Esophagus squamous epithelium (tissue), 5 donors: ENCODE measurements around the gene STAM. TPM values are rescaled to one million over a fixed set of nuclear protein-coding genes. Genes with fewer than 3 reads are reported as not detected.

ENCODE experiments used
- DNase-seq: peaks from one replicate; lab custom pipeline; 2025; lab: John Stamatoyannopoulos, UW
- H3K27ac ChIP-seq, 4 donors: fragments of 200-600 bp; sonication (generic); one replicate each; pipeline ENCODE4 v1.5.1; 2016 to 2019; ENCODE audit warnings: mild to moderate bottlenecking in 1 of 4
- H3K27me3 ChIP-seq, 4 donors: fragments of 200-600 bp; sonication (generic); 1 replicate in 3 of 4; 2 replicates in 1 of 4; pipeline versions ENCODE4 v1.5.1 to v1.6.0; 2017 to 2021; ENCODE audit warnings: antibody characterized with exemption in 1 of 4
- H3K36me3 ChIP-seq, 3 donors: fragments of 200-600 bp; sonication (generic); one replicate each; pipeline ENCODE4 v1.5.1; 2016 to 2019
- H3K4me1 ChIP-seq, 3 donors: fragments of 200-600 bp; sonication (generic); one replicate each; pipeline ENCODE4 v1.5.1; 2017 to 2019
- H3K4me3 ChIP-seq, 4 donors: fragments of 200-600 bp; sonication (generic); 1 replicate in 3 of 4; 2 replicates in 1 of 4; pipeline ENCODE4 v1.5.1; 2016 to 2019; ENCODE audit warnings: mild to moderate bottlenecking in 2 of 4, moderate library complexity in 1 of 4
- H3K9me3 ChIP-seq, 3 donors: fragments of 200-600 bp; sonication (generic); one replicate each; pipeline ENCODE4 v1.5.1; 2016 to 2019
- CTCF ChIP-seq, 6 experiments: fragments of 450-650 bp in 4 of 6; fragments of 200-600 bp in 2 of 6; sonication (generic) in 2 of 6; IDR thresholded peaks; one replicate each; pipeline ENCODE4 v1.5.1; 2016 to 2019; ENCODE audit warnings: antibody characterized with exemption in 6 of 6, mild to moderate bottlenecking in 4 of 6, moderate library complexity in 4 of 6
- POLR2A ChIP-seq, 4 donors: fragments of 450-650 bp; IDR thresholded peaks; one replicate each; pipeline ENCODE4 v1.6.1; 2017; ENCODE audit warnings: antibody characterized with exemption in 4 of 4, mild to moderate bottlenecking in 4 of 4, moderate library complexity in 3 of 4
- WGBS, 2 donors: methylation state at CpG; one replicate each; pipeline ENCODE4 v1.1.5; 2018; 5-methylcytosine and 5-hydroxymethylcytosine counted together
- intact Hi-C: fragments of 100-400 bp; cut with DNase I; formaldehyde crosslinking; loops from one replicate; pipeline ENCODE4 v1.15.0; 2022
- total RNA-seq, 4 donors: library from RNA; depleted of rRNA; stranded (reverse); fragments of >200 nt; gene quantifications; one replicate each; pipeline ENCODE4 v1.1.0, GENCODE V29; 2016
- donor health status: DM: yes; HTN: yes; CAD: no.

STAM gene
- total RNA-seq, 4 donors from 2014 or later: 19.9 to 28.6 (median 22.7) TPM

DNA sequence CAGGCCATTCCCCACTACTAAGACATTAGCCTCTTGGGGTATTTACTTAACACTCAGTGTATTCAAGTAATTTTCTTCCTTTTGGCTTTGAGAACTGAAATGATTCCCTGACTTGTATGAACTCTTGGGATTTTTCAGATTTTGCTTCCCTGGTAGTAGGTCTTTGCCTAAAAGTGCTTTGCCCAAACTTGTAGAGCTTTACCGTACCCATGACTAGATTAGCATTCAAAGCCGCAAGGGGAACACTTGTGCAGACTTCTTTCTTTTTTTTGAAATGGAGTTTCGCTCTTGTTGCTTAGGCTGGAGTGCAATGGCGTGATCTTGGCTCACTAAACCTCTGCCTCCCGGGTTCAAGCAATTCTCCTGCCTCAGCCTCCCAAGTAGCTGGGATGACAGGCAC, 6.1 kb upstream of the STAM start:
- 37 to 65% methylated on average over 5 of the region's 5 CpGs for WGBS, 2 donors
- TF ChIP-seq POLR2A (IDR thresholded peaks at IDR 0.05) (no peak), CTCF (IDR thresholded peaks at IDR 0.05) (no peak)
- Histone ChIP-seq H3K4me3 (peak overlapping the region in 1 of 4 donors; percentile 7), H3K27me3 (no peaks in the 10 kb centered on the region), H3K27ac (peak overlapping the region; percentile 40 to 79 (median 64)), H3K9me3 (no peaks in the 10 kb centered on the region), H3K4me1 (peaks cover 0 to 26% (median 6%) of the 10 kb centered on the region in 3 donors), H3K36me3 (no peaks in the 10 kb centered on the region)
- no peak for DNase-seq
- intact Hi-C loops: no loop called here

DNA sequence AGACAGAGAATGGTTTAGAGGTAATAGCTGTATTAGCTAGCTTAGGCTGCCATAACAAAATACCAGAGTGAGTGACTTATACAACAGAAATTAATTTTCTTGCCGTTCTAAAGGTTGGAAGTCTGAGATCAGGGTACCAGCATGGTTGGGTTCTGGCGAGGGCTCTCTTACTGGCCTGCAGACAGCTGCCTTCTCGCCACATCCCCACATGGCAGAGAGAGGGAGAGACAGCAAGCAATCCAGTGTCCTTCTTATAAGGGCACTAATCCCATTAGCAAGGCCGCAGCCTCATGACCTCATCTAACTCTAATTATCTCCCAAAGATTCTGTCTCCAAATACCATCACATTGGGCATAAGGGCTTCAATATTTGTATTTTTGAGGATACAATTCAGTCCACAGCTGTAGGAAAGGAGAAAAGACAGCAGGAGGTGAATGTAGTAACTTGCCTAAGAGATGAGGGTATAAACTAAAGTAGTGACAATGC, 3.6 kb upstream of the STAM start:
- Histone ChIP-seq H3K27me3 (no peaks in the 10 kb centered on the region), H3K4me1 (peaks cover 2 to 38% (median 15%) of the 10 kb centered on the region in 3 donors), H3K4me3 (no peak overlapping the region), H3K9me3 (no peaks in the 10 kb centered on the region), H3K27ac (no peak overlapping the region), H3K36me3 (no peaks in the 10 kb centered on the region)
- intact Hi-C loops: no loop called here
- TF ChIP-seq CTCF (IDR thresholded peaks at IDR 0.05) (no peak), POLR2A (IDR thresholded peaks at IDR 0.05) (no peak)
- 93 to 100% methylated on average over 4 of the region's 4 CpGs for WGBS, 2 donors
- no peak for DNase-seq

DNA sequence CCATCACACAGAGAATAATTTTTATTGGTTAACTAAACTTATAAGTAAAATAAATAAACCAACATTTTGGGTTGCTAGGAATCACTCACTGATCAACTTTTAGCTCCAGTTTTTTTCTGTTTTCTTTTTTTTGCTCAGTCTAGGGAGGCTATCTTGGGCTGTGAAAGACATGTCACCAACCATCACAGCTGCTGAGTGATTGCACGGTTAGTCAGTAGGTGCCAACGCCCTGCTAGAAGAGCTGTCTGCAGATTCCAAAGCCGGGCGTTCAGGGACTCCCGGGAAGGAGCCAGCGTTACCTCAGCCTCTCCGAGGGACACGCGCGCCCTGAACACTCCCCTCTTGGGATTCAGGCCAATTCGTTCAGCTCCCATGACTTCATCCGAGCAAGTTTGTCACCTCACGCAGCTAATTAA, 604 bp upstream of the STAM start:
- H3K27me3 ChIP-seq: no peaks in the 10 kb centered on the region
- WGBS, 2 donors: 0 to 4% methylated on average over 13 of the region's 13 CpGs
- peaks cover 7 to 56% (median 28%) of the 10 kb centered on the region in 3 donors for H3K4me1 ChIP-seq
- no peaks in the 10 kb centered on the region for H3K9me3 ChIP-seq
- H3K4me3 ChIP-seq: peak overlapping the region; percentile 72 to 95 (median 82)
- H3K36me3 ChIP-seq: peaks cover 0 to 6% (median 0%) of the 10 kb centered on the region in 3 donors
- no peak for DNase-seq
- TF ChIP-seq CTCF (IDR thresholded peaks at IDR 0.05) (no peak), POLR2A (IDR thresholded peaks at IDR 0.05) (no peak)
- H3K27ac ChIP-seq: peak overlapping the region; percentile 96 to 98 (median 98)
- intact Hi-C loops: no loop called here

DNA sequence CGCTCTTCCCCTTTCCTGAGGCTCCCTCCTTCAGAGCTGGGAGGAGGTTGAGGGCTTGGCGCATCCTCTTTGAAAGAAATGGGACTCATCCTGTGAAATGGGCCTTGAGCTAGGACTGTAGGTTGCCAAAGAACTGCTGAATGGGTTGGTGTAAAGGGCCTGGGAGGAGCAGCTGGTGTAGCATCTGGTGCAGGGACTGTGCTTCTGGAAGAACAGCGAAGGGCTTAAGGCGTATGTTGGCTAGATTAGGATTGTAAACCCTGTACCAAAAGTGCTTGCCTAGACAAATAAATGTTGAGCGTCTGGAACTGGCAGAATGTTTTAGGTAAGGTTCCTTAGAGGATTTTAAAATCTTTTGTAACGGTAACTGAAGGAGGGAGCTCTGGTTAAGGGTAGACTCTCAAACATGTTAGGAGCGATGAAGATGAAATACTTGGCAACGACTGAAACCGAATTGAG, 563 bp downstream of the STAM start:
- TF ChIP-seq POLR2A (IDR thresholded peaks at IDR 0.05) (no peak), CTCF (IDR thresholded peaks at IDR 0.05) (no peak)
- peaks cover 7 to 60% (median 28%) of the 10 kb centered on the region in 3 donors for H3K4me1 ChIP-seq
- no peaks in the 10 kb centered on the region for H3K27me3 ChIP-seq
- DNase-seq: no peak
- 0 to 1% methylated on average over 8 to 9 of the region's 9 CpGs for WGBS, 2 donors
- intact Hi-C loops: no loop called here
- no peaks in the 10 kb centered on the region for H3K9me3 ChIP-seq
- peak overlapping the region; percentile 72 to 95 (median 82) for H3K4me3 ChIP-seq
- peaks cover 0 to 6% (median 0%) of the 10 kb centered on the region in 3 donors for H3K36me3 ChIP-seq
- peak overlapping the region; percentile 96 to 98 (median 98) for H3K27ac ChIP-seq

DNA sequence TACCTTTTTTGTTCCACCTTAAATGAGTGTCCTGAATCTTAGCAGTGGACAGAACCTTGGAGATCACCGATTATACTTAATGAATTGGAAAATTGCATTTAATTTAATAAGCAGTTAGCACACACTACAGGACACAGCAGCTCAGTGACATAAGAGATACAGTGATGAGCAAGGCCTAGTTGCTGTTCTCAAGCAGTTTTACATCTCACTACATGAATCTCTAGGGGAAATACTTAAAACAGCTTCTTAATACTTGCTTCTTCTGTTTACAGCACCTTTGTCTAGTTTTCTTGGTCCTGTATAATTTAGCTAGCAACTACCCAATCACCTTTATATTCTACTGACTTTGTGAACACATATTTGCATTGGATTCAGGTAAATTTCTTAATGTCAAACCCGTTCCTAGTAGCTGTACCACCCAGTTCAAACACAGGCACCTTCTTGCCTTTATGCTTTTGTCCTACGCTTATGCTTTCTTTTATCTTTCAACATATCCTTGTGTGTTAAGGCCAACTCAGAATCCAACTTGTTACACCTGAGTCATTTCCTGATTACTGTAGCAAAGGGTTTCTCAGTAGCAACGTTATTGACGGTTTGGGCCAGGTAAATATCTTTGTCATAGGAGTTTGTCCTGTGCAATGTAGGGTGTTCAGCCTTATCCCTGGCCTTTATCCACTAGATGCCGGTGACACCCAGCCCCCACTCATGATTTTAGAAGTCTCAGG, 1.8 kb downstream of the STAM start:
- no peaks in the 10 kb centered on the region for H3K9me3 ChIP-seq
- intact Hi-C loops: no loop called here
- H3K4me1 ChIP-seq: peaks cover 7 to 73% (median 28%) of the 10 kb centered on the region in 3 donors
- TF ChIP-seq POLR2A (IDR thresholded peaks at IDR 0.05) (peak in 1 of 4 donors; percentile 23), CTCF (IDR thresholded peaks at IDR 0.05) (no peak)
- 19 to 39% methylated on average over 6 of the region's 6 CpGs for WGBS, 2 donors
- no peaks in the 10 kb centered on the region for H3K27me3 ChIP-seq
- DNase-seq: no peak
- peak overlapping the region; percentile 72 to 95 (median 82) for H3K4me3 ChIP-seq
- H3K27ac ChIP-seq: peak overlapping the region; percentile 63 to 98 (median 97)
- H3K36me3 ChIP-seq: peaks cover 0 to 6% (median 0%) of the 10 kb centered on the region in 3 donors
